Loucy (cell line): ENCODE measurements around the gene DCTN2.

ENCODE experiments used
- H2AFZ ChIP-seq: fragments of 200-600 bp; sonication (generic); 2 replicates; pipeline ENCODE4 v1.6.0; 2016; ENCODE audit warnings: antibody characterized with exemption, mild to moderate bottlenecking, low read length, moderate library complexity
- H3F3A ChIP-seq: fragments of 200-600 bp; 2 replicates; pipeline ENCODE4 v1.6.0; 2016; ENCODE audit warnings: antibody characterized with exemption, low read depth, mild to moderate bottlenecking
- H3K27me3 ChIP-seq: fragments of 200-600 bp; sonication (generic); 2 replicates; pipeline ENCODE4 v1.6.1; 2014; ENCODE audit warnings: low read length, mild to moderate bottlenecking; ENCODE audit not compliant: insufficient read depth, poor library complexity, severe bottlenecking
- H3K36me3 ChIP-seq: fragments of 200-600 bp; sonication (generic); 2 replicates; pipeline ENCODE4 v1.6.1; 2016; ENCODE audit warnings: low read length; ENCODE audit not compliant: insufficient read depth
- H3K4me1 ChIP-seq: fragments of 200-600 bp; sonication (generic); 2 replicates; pipeline ENCODE4 v1.5.1; 2014; ENCODE audit warnings: low read length, mild to moderate bottlenecking; ENCODE audit not compliant: insufficient read depth, poor library complexity, severe bottlenecking
- H3K4me2 ChIP-seq: fragments of 200-600 bp; sonication (generic); 2 replicates; pipeline ENCODE4 v1.6.0; 2014; ENCODE audit warnings: antibody characterized with exemption, low read length, low read depth, mild to moderate bottlenecking; ENCODE audit not compliant: poor library complexity, severe bottlenecking
- H3K4me3 ChIP-seq: fragments of 200-600 bp; sonication (generic); 2 replicates; pipeline ENCODE4 v1.5.1; 2014; ENCODE audit warnings: low read length, mild to moderate bottlenecking, mixed read lengths; ENCODE audit not compliant: poor library complexity, severe bottlenecking
- H3K79me2 ChIP-seq: fragments of 200-600 bp; sonication (generic); 2 replicates; pipeline ENCODE4 v1.6.1; 2014; ENCODE audit warnings: low read length; ENCODE audit not compliant: insufficient read depth
- H3K9ac ChIP-seq: fragments of 200-600 bp; sonication (generic); 2 replicates; pipeline ENCODE4 v1.6.0; 2014; ENCODE audit warnings: mild to moderate bottlenecking, low read depth, low read length, moderate library complexity; ENCODE audit not compliant: poor library complexity, severe bottlenecking
- H3K9me2 ChIP-seq: fragments of 200-600 bp; sonication (generic); replicated peaks from 2 replicates; pipeline ENCODE4 v1.6.1; 2016; ENCODE audit warnings: low read depth, low read length, mixed read lengths
- H3K9me3 ChIP-seq: fragments of 200-600 bp; sonication (generic); 2 replicates; pipeline ENCODE4 v1.6.1; 2014; ENCODE audit warnings: mild to moderate bottlenecking, antibody characterized with exemption, low read length, low read depth; ENCODE audit not compliant: insufficient read depth
- H4K20me1 ChIP-seq: fragments of 200-600 bp; sonication (generic); 2 replicates; pipeline ENCODE4 v1.6.0; 2014; ENCODE audit warnings: antibody characterized with exemption, low read length, mild to moderate bottlenecking; ENCODE audit not compliant: insufficient read depth, poor library complexity, severe bottlenecking
- CTCF ChIP-seq: fragments of 200-600 bp; sonication (generic); conservative IDR thresholded peaks from 2 replicates; pipeline ENCODE4 v1.5.1; 2014; ENCODE audit warnings: mild to moderate bottlenecking, antibody characterized with exemption, low read length
- EZH2phosphoT487 ChIP-seq: fragments of 200-600 bp; IDR thresholded peaks from 2 replicates; pipeline ENCODE4 v1.6.1; 2018; ENCODE audit warnings: antibody characterized with exemption, mild to moderate bottlenecking, moderate library complexity, borderline replicate concordance

Gene DCTN2

GRCh38 chr12:57558864-57559263 is 11.9 kb upstream of the DCTN2 start:
- Histone ChIP-seq H3K36me3 (no peaks in the 10 kb centered on the region), H3K4me1 (no peaks in the 10 kb centered on the region), H3K27me3 (no peaks in the 10 kb centered on the region), H3K9me3 (no peaks in the 10 kb centered on the region), H3K9ac (no peak overlapping the region), H3F3A (no peaks in the 10 kb centered on the region), H3K4me2 (no peak overlapping the region), H3K4me3 (no peak overlapping the region), H3K9me2 (no peaks in the 10 kb centered on the region), H4K20me1 (no peaks in the 10 kb centered on the region), H2AFZ (no peak overlapping the region), H3K79me2 (no peaks in the 10 kb centered on the region)
- TF ChIP-seq EZH2phosphoT487 (no peak), CTCF (no peak)

- Histone ChIP-seq H3K79me2 (no peaks in the 10 kb centered on the region), H3K9me2 (no peaks in the 10 kb centered on the region)
Observed at GRCh38 chr12:57554897-57555296, 7.9 kb upstream of the DCTN2 start.

GRCh38 chr12:57554453-57554852 is 7.5 kb upstream of the DCTN2 start:
- Histone ChIP-seq H3K4me1 (no peaks in the 10 kb centered on the region), H3K36me3 (no peaks in the 10 kb centered on the region), H2AFZ (no peak overlapping the region), H3K9me2 (no peaks in the 10 kb centered on the region), H3K79me2 (no peaks in the 10 kb centered on the region), H3K27me3 (no peaks in the 10 kb centered on the region), H3F3A (no peaks in the 10 kb centered on the region), H4K20me1 (no peaks in the 10 kb centered on the region), H3K9ac (no peak overlapping the region), H3K9me3 (no peaks in the 10 kb centered on the region), H3K4me3 (no peak overlapping the region), H3K4me2 (no peak overlapping the region)
- TF ChIP-seq EZH2phosphoT487 = no peak

More at GRCh38 chr12:57554897-57555296, 7.9 kb upstream of the DCTN2 start:
- Histone ChIP-seq H3F3A (no peaks in the 10 kb centered on the region), H3K4me2 (no peak overlapping the region), H4K20me1 (no peaks in the 10 kb centered on the region), H3K4me3 (no peak overlapping the region), H3K36me3 (no peaks in the 10 kb centered on the region), H2AFZ (no peak overlapping the region), H3K27me3 (no peaks in the 10 kb centered on the region), H3K9me3 (no peaks in the 10 kb centered on the region), H3K9ac (no peak overlapping the region), H3K4me1 (no peaks in the 10 kb centered on the region)
- no peak for TF ChIP-seq EZH2phosphoT487
- no peak for TF ChIP-seq CTCF

- Histone ChIP-seq H3K4me1 (no peaks in the 10 kb centered on the region), H3K36me3 (no peaks in the 10 kb centered on the region), H3K9me2 (no peaks in the 10 kb centered on the region), H3K4me3 (no peak overlapping the region), H3K4me2 (no peak overlapping the region), H3K27me3 (no peaks in the 10 kb centered on the region), H3F3A (no peaks in the 10 kb centered on the region), H3K9me3 (no peaks in the 10 kb centered on the region), H3K9ac (no peak overlapping the region), H2AFZ (no peak overlapping the region; the same call in 1 of the 2 replicates), H4K20me1 (no peaks in the 10 kb centered on the region), H3K79me2 (no peaks in the 10 kb centered on the region)
- TF ChIP-seq CTCF = no peak
- no peak for TF ChIP-seq EZH2phosphoT487
Observed at GRCh38 chr12:57553343-57554202, 6.6 kb upstream of the DCTN2 start.
